Spinal cord (tissue), 10 donors: Measurements from ENCODE around the gene NEDD4L. TPM values are rescaled to one million over a fixed set of nuclear protein-coding genes. Genes with fewer than 3 reads are reported as not detected.
"Not testable (repeated sequence)": the region's sequence is repeated elsewhere in the genome, so short reads cannot be mapped to it uniquely, and the experiment has no call there.

ENCODE experiments used
- DNase-seq, 6 donors: peaks; one replicate each; pipeline versions ENCODE4 v3.0.0 to v3.0.0-alpha.2; 2013 to 2015; ENCODE audit warnings: low spot score in 6 of 6, low read depth in 4 of 6
- H3K27ac ChIP-seq: one replicate; pipeline ENCODE4 v1.5.1; 2013; ENCODE audit warnings: low read depth, low read length, control low read depth
- H3K27me3 ChIP-seq: one replicate; pipeline ENCODE4 v1.6.1; 2013; ENCODE audit warnings: low read length; ENCODE audit not compliant: control insufficient read depth, insufficient read depth
- H3K36me3 ChIP-seq: one replicate; pipeline ENCODE4 v1.6.1; 2013; ENCODE audit warnings: low read length; ENCODE audit not compliant: control insufficient read depth, insufficient read depth
- H3K4me1 ChIP-seq: one replicate; pipeline ENCODE4 v1.6.1; 2013; ENCODE audit warnings: low read length; ENCODE audit not compliant: control insufficient read depth, insufficient read depth
- H3K4me3 ChIP-seq: one replicate; pipeline ENCODE4 v1.5.1; 2013; ENCODE audit warnings: low read depth, low read length, control low read depth
- H3K9me3 ChIP-seq: one replicate; pipeline ENCODE4 v1.6.1; 2013; ENCODE audit warnings: low read length; ENCODE audit not compliant: control insufficient read depth, insufficient read depth
- WGBS: methylation state at CpG from one replicate; pipeline ENCODE4 v1.1.5; 2013; ENCODE audit warnings: missing lambda C conversion rate; ENCODE audit not compliant: insufficient coverage; 5-methylcytosine and 5-hydroxymethylcytosine counted together
- polyA plus RNA-seq, 2 donors: library from polyadenylated mRNA; unstranded; fragments of 120-200 nt; gene quantifications; one replicate each; pipeline ENCODE4 v1.2.1, GENCODE V29; 2013; ENCODE audit not compliant: insufficient read length in 2 of 2
- total RNA-seq, 2 donors: library from RNA; depleted of rRNA in 1 of 2; stranded (reverse); fragments of 120-200 nt in 1 of 2; fragments of >200 nt in 1 of 2; gene quantifications; one replicate each; pipeline versions ENCODE4 v1.2.3 to v1.2.4, GENCODE V29; 2013 to 2014
- donor health status: healthy.

Gene NEDD4L
- total and polyA plus RNA-seq, 4 donors: 33.8 to 51.7 (median 49.7) TPM

DNA sequence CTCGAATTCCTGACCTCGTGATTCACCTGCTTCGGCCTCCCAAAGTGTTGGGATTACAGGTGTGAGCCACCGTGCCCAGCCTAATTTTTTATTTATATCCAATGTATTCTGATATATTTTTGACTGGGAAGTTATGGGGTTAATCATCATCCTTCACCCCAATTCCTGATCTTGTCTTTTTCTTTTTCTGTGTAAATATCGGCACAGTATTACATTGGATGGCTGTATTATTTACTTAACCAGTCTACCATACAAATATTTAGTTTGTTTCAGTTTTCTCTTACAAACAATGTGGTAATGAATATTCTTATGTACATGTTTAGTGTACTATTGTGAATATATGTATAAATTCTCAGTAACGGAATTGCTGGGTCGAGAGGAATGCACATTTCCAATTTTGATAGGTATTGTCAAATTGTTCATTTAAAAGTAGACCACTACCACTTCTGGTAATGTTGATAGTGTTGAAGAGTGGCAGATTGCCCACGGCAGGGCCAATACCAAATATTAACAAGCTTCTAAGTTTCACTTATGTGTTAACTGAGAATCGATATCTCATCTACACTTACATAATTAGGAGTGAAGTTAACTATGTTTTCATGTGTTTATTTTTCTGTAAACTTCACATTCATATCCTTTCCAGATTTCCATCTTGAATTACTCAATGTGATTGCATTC lies 388.2 kb downstream of the NEDD4L start:
- WGBS: 50% methylated on average over 2 of the region's 9 CpGs
- Histone ChIP-seq H3K4me3 (no peak overlapping the region), H3K36me3 (no peaks in the 10 kb centered on the region), H3K27ac (no peak overlapping the region), H3K4me1 (no peaks in the 10 kb centered on the region), H3K27me3 (no peaks in the 10 kb centered on the region), H3K9me3 (no peaks in the 10 kb centered on the region)
- DNase-seq: no peak

DNA sequence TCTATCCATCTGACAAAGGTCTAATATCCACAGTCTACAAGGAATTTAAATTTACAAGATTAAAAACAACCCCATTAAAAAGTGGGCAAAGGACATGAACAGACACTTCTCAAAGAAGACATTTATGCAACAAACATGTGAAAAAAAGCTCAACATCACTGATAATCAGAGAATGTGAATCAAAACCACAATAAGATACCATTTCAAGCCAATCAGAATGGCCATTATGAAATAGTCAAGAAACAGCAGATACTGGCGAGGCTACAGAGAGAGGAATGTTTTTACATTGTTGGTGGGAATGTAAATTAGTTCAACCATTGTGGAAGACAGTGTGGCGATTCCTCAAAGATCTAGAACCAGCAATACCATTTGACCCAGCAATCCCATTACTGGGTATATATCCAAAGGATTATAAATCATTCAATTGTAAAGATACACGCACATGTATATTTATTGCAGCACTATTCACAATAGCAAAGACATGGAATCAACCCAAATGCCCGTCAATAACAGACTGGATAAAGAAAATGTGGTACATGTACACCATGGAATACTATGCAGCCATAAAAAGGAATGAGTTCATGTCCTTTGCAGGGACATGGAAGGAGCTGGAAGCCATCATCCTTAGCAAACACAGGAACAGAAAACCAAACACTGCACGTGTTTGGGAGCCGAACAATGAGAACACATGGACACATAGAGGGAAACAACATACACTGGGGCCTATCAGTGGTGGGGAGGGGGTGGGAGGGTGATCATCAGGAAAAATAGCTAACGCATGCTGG lies 391.4 kb downstream of the NEDD4L start:
- DNase-seq, H3K9me3 ChIP-seq, H3K4me3 ChIP-seq, H3K4me1 ChIP-seq, H3K36me3 ChIP-seq, H3K27me3 ChIP-seq, H3K27ac ChIP-seq: not testable (repeated sequence)
- no CpG with 5 or more reads among the region's 7 CpGs for WGBS

DNA sequence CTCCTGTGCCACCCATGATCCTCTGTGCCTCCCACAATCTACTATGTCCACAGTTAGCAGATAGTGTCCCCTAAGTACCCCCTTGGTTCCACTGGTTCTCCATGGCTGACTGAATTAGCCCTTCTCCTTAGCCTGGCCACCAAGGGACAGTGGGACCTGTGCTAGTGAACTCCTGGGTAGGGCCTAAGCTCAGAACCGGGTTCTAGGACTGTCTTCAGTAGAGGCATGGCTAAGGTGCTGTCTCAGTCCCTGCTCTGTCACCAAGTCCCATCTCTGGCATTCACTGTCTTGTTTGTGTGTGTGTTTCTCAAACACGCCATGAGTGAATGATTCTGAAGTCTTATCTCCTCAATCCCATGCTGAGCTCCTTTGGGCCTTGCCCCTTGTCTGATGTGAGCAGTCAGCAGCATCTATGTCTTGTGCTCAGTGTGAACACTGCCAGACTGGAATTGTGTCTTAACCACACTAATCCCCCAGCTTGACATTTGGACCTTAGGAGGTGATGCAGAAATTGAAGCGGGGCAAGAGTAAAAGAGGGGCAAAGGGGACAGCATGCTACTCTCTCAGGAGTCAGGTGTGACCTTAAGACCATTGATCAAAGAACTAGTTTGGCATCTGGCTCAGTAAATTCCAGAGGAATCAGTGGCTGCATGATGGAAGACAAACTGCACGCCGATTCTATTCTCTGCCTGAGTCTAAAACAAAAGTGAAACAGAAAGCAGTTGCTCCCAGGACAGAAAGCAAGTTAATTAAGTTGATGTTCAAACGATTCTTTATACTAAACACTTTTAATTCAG lies 394.3 kb downstream of the NEDD4L start:
- H3K27me3 ChIP-seq: no peaks in the 10 kb centered on the region
- H3K9me3 ChIP-seq: no peaks in the 10 kb centered on the region
- peaks cover 2% of the 10 kb centered on the region for H3K4me1 ChIP-seq
- no peak overlapping the region for H3K4me3 ChIP-seq
- H3K36me3 ChIP-seq: no peaks in the 10 kb centered on the region
- H3K27ac ChIP-seq: no peak overlapping the region
- DNase-seq: no peak
- 73% methylated on average over 1 of the region's 6 CpGs for WGBS

DNA sequence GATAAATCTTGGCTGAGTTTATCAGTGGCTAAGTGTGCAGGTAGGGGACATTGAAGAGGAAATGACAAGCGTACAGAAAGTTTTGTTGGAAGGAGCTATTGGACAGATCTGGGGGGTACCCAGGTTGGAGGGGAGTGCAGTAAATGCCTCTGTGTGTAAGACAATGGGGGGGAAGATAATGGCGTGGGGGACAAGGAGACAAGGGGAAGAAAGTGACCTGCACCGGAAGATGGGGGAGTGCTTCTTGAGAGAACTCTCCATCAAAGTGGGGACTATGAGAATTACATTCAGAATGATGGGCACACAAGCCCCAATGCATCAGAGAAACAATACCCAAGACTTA lies 394.9 kb downstream of the NEDD4L start:
- Histone ChIP-seq H3K4me1 (peaks cover 4% of the 10 kb centered on the region), H3K36me3 (no peaks in the 10 kb centered on the region), H3K4me3 (no peak overlapping the region), H3K9me3 (no peaks in the 10 kb centered on the region), H3K27me3 (no peaks in the 10 kb centered on the region), H3K27ac (no peak overlapping the region)
- 93% methylated on average over 2 of the region's 3 CpGs for WGBS
- DNase-seq: no peak

DNA sequence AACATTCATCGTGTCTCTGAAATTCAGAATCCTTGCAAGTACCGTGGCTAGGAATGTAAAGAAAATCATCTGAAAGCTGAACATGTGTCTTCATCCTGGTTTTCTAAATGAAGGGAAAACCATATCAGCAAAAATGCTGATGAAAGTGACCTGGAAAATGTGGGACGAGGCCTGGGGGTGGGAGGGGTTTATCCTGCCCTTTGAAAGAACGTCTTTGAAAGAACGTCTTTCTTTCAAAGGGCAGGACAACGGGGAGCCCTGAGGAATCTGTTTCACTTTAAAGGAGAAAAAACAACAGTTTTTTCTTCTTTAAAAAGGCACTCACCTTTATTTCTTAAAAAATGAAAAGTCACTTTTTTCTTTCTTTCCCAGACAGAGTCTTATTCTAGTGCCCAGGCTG lies 399.6 kb downstream of the NEDD4L start:
- 45% methylated on average over 4 of the region's 6 CpGs for WGBS
- Histone ChIP-seq H3K4me1 (peaks cover 13% of the 10 kb centered on the region), H3K9me3 (no peaks in the 10 kb centered on the region), H3K27me3 (no peaks in the 10 kb centered on the region), H3K4me3 (no peak overlapping the region), H3K36me3 (no peaks in the 10 kb centered on the region), H3K27ac (no peak overlapping the region)
- no peak for DNase-seq

DNA sequence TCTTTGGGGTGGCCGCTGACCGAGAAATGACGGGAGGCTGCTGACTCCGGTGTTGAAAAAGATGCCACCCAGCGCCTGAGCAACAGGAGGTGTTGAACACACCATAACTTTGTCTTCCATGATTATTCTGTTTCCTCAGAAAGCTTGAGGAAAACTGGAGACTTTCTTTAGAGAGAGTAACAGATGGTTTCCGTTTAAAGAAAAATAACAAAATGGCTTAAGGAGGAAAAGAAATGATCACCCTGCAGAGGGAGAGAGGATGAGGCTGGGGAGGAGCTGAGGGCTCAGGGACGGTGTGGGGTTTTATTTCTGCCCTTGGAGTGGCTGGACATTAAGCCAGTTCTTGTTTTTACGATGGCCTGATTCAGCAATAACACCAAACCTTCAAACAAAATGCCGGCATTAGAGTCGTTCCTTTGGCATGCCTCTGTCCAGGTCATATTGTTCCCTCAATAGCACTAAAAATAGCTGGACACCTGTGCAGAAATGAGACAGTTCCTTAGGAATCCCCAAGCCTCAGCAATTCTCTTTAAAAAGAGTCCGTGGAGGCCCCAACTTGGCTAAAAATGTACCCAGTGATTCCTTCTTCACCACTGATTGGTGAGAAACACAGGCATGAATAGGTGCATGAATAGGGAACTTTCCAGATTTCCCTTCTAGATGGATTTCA lies 402.5 kb downstream of the NEDD4L start:
- no peak for DNase-seq
- Histone ChIP-seq H3K4me1 (peaks cover 17% of the 10 kb centered on the region), H3K27ac (no peak overlapping the region), H3K36me3 (no peaks in the 10 kb centered on the region), H3K9me3 (no peaks in the 10 kb centered on the region), H3K4me3 (no peak overlapping the region), H3K27me3 (no peaks in the 10 kb centered on the region)
- 70% methylated on average over 5 of the region's 11 CpGs for WGBS

DNA sequence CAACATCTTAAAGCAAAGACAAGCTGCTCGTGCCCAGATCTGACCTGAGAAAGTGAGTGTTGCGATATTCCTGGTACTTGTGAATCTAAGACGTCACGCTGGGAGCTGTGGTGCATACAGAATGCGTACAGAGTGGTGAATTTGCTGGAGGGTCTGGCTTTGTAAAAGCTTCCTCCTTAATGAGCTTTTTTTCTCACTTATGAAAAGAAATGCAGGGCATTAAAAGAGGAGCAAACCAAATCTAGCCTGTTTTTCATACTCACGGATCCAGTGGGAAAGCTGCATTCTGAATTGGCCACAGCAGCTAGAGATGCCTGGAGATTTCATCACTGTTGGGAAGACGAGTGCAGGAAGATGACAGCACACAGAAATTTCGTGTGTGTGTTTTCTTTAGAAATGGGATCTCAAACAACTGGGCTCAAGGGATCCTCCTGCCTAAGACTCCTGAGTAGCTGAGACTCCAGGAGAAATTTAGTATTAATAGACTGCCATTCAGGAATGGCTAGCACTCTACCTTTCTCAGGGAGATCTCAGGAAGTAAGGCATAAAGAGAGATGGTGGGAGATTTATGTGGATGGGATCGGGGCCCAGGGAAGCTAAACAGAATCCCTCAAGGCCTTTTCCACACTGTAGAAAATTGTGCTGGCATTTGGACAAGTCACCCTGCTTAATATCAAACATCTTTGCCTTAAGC lies 403.5 kb downstream of the NEDD4L start:
- WGBS: 12% methylated on average over 7 of the region's 9 CpGs
- peak in 4 of 6 donors; percentile 29 to 87 (median 63) for DNase-seq

DNA sequence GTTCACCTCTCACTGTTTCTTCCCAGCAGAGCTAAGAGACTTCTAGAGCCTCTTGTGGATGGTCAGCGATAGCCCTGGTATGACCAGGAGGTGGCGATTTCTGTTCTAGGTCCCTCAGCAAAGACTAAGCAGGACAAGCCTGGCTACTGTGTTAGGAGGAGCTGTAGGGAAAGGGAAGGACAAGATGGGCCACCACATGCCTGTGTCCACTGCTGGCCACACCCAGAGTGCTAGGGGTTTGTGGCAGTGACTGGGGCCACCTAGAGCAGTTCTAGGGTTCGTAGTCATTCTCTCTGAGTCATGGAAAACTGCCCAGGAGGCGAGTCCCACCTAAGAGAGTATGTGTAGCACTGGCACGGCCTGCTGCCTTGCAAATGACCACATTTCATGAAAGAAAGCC lies 405.4 kb downstream of the NEDD4L start:
- Histone ChIP-seq H3K36me3 (no peaks in the 10 kb centered on the region), H3K4me3 (no peak overlapping the region), H3K27me3 (no peaks in the 10 kb centered on the region), H3K4me1 (peaks cover 12% of the 10 kb centered on the region), H3K27ac (no peak overlapping the region), H3K9me3 (no peaks in the 10 kb centered on the region)
- 89% methylated on average over 5 of the region's 5 CpGs for WGBS
- no peak for DNase-seq

More for the DNA sequence above, 403.5 kb downstream of the NEDD4L start:
- H3K36me3 ChIP-seq: no peaks in the 10 kb centered on the region
- H3K4me1 ChIP-seq: peaks cover 17% of the 10 kb centered on the region
- peak overlapping the region; percentile 7 for H3K27ac ChIP-seq
- H3K4me3 ChIP-seq: no peak overlapping the region
- H3K27me3 ChIP-seq: no peaks in the 10 kb centered on the region
- H3K9me3 ChIP-seq: no peaks in the 10 kb centered on the region
